ENCODE data around the gene COQ4.

The COQ4 gene

DNA sequence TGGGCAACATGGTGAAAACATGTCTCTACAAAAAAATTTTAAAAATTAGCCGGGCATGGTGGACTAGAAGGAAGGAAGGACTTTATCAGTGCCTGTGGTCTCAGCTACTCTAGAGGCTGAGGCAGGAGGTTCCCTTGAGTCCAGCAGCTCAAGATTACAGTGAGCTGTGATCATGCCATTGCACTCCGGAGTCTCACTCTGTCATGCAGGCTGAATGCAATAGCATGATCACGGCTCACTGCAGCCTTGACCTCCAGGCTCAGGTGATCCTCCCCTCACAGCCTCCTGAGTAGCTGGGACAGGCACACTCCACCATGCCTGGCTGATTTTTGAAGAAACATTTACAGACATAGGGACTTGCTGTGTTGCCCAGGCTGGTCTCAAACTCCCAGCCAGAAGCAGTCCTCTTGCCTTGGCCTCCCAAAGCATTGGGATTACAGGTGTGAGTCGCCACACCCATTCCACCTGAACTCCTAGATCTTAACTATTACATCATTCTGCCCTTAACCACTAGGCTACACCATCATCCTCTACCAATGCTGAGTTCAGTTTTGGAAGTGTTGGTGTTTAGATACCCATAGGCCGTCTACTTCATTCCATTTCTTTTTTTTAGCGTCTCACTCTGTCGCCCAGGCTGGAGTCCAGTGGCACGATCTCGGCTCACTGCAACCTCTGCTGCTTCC is 46.5 kb downstream of the COQ4 start:
- TF ChIP-seq, protein P1, sequence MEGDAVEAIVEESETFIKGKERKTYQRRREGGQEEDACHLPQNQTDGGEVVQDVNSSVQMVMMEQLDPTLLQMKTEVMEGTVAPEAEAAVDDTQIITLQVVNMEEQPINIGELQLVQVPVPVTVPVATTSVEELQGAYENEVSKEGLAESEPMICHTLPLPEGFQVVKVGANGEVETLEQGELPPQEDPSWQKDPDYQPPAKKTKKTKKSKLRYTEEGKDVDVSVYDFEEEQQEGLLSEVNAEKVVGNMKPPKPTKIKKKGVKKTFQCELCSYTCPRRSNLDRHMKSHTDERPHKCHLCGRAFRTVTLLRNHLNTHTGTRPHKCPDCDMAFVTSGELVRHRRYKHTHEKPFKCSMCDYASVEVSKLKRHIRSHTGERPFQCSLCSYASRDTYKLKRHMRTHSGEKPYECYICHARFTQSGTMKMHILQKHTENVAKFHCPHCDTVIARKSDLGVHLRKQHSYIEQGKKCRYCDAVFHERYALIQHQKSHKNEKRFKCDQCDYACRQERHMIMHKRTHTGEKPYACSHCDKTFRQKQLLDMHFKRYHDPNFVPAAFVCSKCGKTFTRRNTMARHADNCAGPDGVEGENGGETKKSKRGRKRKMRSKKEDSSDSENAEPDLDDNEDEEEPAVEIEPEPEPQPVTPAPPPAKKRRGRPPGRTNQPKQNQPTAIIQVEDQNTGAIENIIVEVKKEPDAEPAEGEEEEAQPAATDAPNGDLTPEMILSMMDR (IDR thresholded peaks at IDR 0.05; ENCODE audit: low read length, missing control alignments) = no peak
- no peak for DNase-seq (ENCODE audit: low read depth)
- no peak overlapping the region for H3K4me3 ChIP-seq (replicated peaks; ENCODE audit: low read depth, low read length)

DNA sequence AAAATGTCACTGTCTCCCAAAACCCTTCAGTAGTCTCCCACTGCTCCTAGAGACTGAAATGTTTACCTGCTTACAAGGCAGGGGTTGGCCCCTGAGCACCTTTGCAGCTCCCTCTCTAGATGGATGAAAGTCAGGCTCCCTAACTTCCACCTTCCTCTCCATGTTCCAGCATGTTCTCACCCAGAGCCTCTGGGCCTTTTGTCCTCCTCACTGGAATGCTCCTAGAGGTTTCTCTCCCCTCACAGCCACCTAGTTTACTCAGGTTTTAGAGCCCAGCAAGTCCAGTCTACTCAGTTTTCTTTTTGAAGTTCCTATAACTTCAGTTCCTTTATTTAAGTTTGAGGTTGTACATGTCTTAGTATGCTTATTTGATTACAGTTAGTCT is 47.7 kb downstream of the COQ4 start:
- H3K4me3 ChIP-seq (replicated peaks; ENCODE audit: low read depth, low read length) = peak overlapping the region; percentile 100
- DNase-seq (ENCODE audit: low read depth) = no peak
- TF ChIP-seq, protein P1 (IDR thresholded peaks at IDR 0.05; ENCODE audit: low read length, missing control alignments) = no peak

DNA sequence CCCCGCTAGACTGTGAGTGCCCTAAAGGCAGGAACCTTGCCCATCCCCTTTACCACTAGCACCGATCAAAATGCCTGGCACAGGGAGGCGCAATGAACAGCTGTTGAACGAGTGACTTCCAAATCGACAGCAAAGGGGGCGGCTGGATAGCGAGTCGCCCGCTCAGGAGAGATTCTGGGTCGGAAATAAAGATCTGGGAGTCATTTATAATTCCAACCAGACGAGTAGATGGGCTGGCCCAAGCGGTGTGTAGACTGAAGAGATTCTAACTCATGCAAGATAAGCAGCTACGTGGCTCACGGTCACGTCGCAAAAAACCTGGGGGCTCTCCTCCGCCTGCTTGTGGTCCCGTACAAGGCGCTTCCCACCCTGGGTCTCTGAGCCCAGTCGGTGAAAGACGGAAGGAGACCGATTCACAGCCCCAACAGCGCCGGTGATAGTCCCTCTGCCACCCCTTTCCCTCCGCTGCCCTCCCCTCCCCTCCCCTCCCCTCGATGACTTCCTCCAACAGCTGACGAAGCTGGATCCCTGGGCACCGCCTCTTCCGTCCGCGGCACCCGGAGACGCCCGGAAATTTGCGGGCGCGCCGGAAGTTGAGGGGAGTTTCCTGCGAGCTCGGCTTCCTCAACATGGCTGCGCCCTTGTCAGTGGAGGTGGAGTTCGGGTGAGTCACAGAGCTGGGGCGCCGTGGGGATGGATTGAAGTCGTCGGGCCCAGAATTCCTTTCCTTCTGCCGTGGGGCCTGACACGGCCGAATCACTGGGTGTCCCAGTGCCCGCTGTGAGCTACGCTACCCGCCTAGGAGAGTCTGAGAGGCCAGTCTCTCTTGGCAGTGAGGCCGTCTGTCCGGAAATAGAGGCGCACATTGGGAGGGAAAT is 48.4 kb downstream of the COQ4 start, which contains the start of gene URM1:
URM1 (plus strand) TSS at position 623 of the 878 bp plus-strand sequence; CDS start at position 630, 7 bp downstream.
- TF ChIP-seq, protein P1 (IDR thresholded peaks at IDR 0.05; ENCODE audit: low read length, missing control alignments) = no peak

DNA sequence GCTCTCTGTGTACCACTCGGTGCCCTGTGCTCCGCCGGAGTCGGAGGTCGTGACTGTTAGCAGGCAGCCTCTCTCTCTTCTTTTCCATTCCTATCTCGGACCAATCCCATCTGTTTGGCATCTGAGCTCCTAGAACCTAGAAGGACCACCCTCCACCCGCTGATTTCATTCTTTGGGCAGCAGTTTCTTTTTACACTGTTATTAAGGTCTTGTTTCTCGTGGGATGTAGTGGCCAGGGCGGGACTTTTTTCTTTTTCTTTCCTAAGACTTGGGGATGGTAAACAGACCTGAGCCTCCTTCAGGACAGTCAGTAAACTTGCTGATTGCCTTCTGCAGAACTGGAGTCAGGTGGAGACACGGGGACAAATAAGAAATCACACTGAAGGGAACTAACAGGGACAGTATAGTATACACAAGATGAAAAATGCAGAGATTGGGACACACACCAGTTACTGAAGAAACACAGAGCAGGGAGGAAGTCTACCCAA is 49.0 kb downstream of the COQ4 start:
- H3K4me3 ChIP-seq (replicated peaks; ENCODE audit: low read depth, low read length) = peak overlapping the region; percentile 100
- DNase-seq (ENCODE audit: low read depth) = no peak
- TF ChIP-seq, protein P1 (IDR thresholded peaks at IDR 0.05; ENCODE audit: low read length, missing control alignments) = no peak

More for the DNA sequence above, 48.4 kb downstream of the COQ4 start, which contains the start of gene URM1:
- peak; percentile 96 for DNase-seq (ENCODE audit: low read depth)
- H3K4me3 ChIP-seq (replicated peaks; ENCODE audit: low read depth, low read length) = peak within 1 kb of the TSS; percentile 100

GRCh38 chr9:128372188-128372641 is 49.6 kb downstream of the COQ4 start:
- TF ChIP-seq, protein P1 (IDR thresholded peaks at IDR 0.05; ENCODE audit: low read length, missing control alignments) = no peak
- H3K4me3 ChIP-seq (replicated peaks; ENCODE audit: low read depth, low read length) = peak overlapping the region; percentile 100
- DNase-seq (ENCODE audit: low read depth) = no peak

GRCh38 chr9:128372784-128373183 is 50.1 kb downstream of the COQ4 start:
- H3K4me3 ChIP-seq (replicated peaks; ENCODE audit: low read depth, low read length) = no peak overlapping the region
- no peak for DNase-seq (ENCODE audit: low read depth)
- TF ChIP-seq, protein P1 (IDR thresholded peaks at IDR 0.05; ENCODE audit: low read length, missing control alignments) = no peak
